Neural progenitor cell (in vitro differentiated cells): ENCODE data around the gene TBC1D2B. TPM values are rescaled to one million over a fixed set of nuclear protein-coding genes. Genes with fewer than 3 reads are reported as not detected.

Experiments used
- DNase-seq: peaks from one replicate; pipeline ENCODE4 v3.0.0-alpha.2; 2016; ENCODE audit warnings: low spot score
- H2AFZ ChIP-seq: fragments of 200-600 bp; sonication (generic); replicated peaks from 2 replicates; pipeline ENCODE4 v1.6.1; 2016; ENCODE audit warnings: antibody characterized with exemption
- H3F3A ChIP-seq: fragments of 200-600 bp; sonication (generic); 2 replicates; pipeline ENCODE4 v1.6.1; 2016; ENCODE audit warnings: antibody characterized with exemption, low read depth
- H3K27ac ChIP-seq: fragments of 200-600 bp; sonication (generic); 2 replicates; pipeline ENCODE4 v1.5.1; 2016; ENCODE audit warnings: mild to moderate bottlenecking
- H3K27me3 ChIP-seq: fragments of 200-600 bp; sonication (generic); 2 replicates; pipeline ENCODE4 v1.6.1; 2016; ENCODE audit warnings: mild to moderate bottlenecking, moderate library complexity
- H3K36me3 ChIP-seq: fragments of 200-600 bp; sonication (generic); 2 replicates; pipeline ENCODE4 v1.5.1; 2016
- H3K4me1 ChIP-seq: fragments of 200-600 bp; sonication (generic); 2 replicates; pipeline ENCODE4 v1.6.1; 2016; ENCODE audit warnings: mixed run types
- H3K4me2 ChIP-seq: fragments of 200-600 bp; sonication (generic); 2 replicates; pipeline ENCODE4 v1.6.1; 2016
- H3K4me3 ChIP-seq: fragments of 200-600 bp; sonication (generic); 2 replicates; pipeline ENCODE4 v1.5.1; 2016
- H3K79me2 ChIP-seq: fragments of 200-600 bp; sonication (generic); 2 replicates; pipeline ENCODE4 v1.6.1; 2016; ENCODE audit warnings: low read depth
- H3K9ac ChIP-seq: fragments of 200-600 bp; sonication (generic); 2 replicates; pipeline ENCODE4 v1.6.1; 2016
- H3K9me3 ChIP-seq: fragments of 200-600 bp; sonication (generic); 2 replicates; pipeline ENCODE4 v1.5.1; 2016; ENCODE audit warnings: low read depth
- H4K20me1 ChIP-seq: fragments of 200-600 bp; sonication (generic); 2 replicates; pipeline ENCODE4 v1.6.1; 2016; ENCODE audit warnings: low read depth
- H3K27ac Mint-ChIP-seq: 3 replicates; pipeline ENCODE4 v1.8.0; 2021; ENCODE audit warnings: mixed read lengths
- H3K27me3 Mint-ChIP-seq: 2 replicates; pipeline ENCODE4 v1.8.0; 2022; ENCODE audit warnings: low read depth, mild to moderate bottlenecking, inconsistent platforms, moderate library complexity, mixed read lengths; ENCODE audit not compliant: insufficient read depth
- H3K36me3 Mint-ChIP-seq: 3 replicates; pipeline ENCODE4 v1.8.0; 2021; ENCODE audit warnings: mixed read lengths
- H3K4me1 Mint-ChIP-seq: 3 replicates; pipeline ENCODE4 v1.8.0; 2021; ENCODE audit warnings: mixed read lengths
- H3K4me3 Mint-ChIP-seq: 3 replicates; pipeline ENCODE4 v1.8.0; 2021; ENCODE audit warnings: mild to moderate bottlenecking, moderate library complexity, mixed read lengths
- H3K9me3 Mint-ChIP-seq: 3 replicates; pipeline ENCODE4 v1.8.0; 2020; ENCODE audit warnings: mixed read lengths
- CTCF ChIP-seq: fragments of 200-600 bp; sonication (generic); IDR thresholded peaks from 2 replicates; pipeline ENCODE4 v1.5.1; 2017; ENCODE audit warnings: antibody characterized with exemption, mild to moderate bottlenecking
- EZH2 ChIP-seq: fragments of 200-600 bp; sonication (generic); IDR thresholded peaks from 2 replicates; pipeline ENCODE4 v1.6.1; 2017; ENCODE audit warnings: antibody characterized with exemption, mild to moderate bottlenecking, moderate library complexity
- EZH2phosphoT487 ChIP-seq: fragments of 200-600 bp; sonication (generic); IDR thresholded peaks from 2 replicates; pipeline ENCODE4 v1.6.1; 2017; ENCODE audit warnings: antibody characterized with exemption
- total RNA-seq: library from RNA; depleted of rRNA; stranded (reverse); fragments of >200 nt; gene quantifications from 2 replicates; pipeline ENCODE4 v1.2.3, GENCODE V29; 2015; ENCODE audit warnings: low replicate concordance

TBC1D2B gene
- total RNA-seq, 1 donor from 2014 or later: 11.7 TPM

GRCh38 chr15:78044407-78045155 is 32.9 kb downstream of the TBC1D2B start:
- TF ChIP-seq EZH2phosphoT487 (no peak), CTCF (no peak), EZH2 (no peak)
- H3K27ac Mint-ChIP-seq: no peak overlapping the region
- no peaks in the 10 kb centered on the region for H3K9me3 Mint-ChIP-seq

GRCh38 chr15:78041946-78042345 is 35.6 kb downstream of the TBC1D2B start:
- no peaks in the 10 kb centered on the region for H3F3A ChIP-seq
- no peak overlapping the region for H3K27ac Mint-ChIP-seq
- H4K20me1 ChIP-seq: no peaks in the 10 kb centered on the region
- H3K36me3 Mint-ChIP-seq: peaks cover 4% of the 10 kb centered on the region
- no peaks in the 10 kb centered on the region for H3K36me3 ChIP-seq
- no peaks in the 10 kb centered on the region for H3K79me2 ChIP-seq
- DNase-seq: no peak
- no peak overlapping the region for H3K4me3 ChIP-seq
- H3K27ac ChIP-seq: no peak overlapping the region
- no peak for TF ChIP-seq CTCF
- no peak for TF ChIP-seq EZH2phosphoT487
- H3K27me3 Mint-ChIP-seq: peaks cover 3% of the 10 kb centered on the region
- no peak overlapping the region for H3K9ac ChIP-seq
- no peak overlapping the region for H3K4me2 ChIP-seq
- no peak overlapping the region for H3K4me3 Mint-ChIP-seq
- H3K27me3 ChIP-seq: no peaks in the 10 kb centered on the region
- H3K4me1 ChIP-seq: no peaks in the 10 kb centered on the region
- H3K4me1 Mint-ChIP-seq: no peaks in the 10 kb centered on the region
- no peak overlapping the region for H2AFZ ChIP-seq
- H3K9me3 ChIP-seq: no peaks in the 10 kb centered on the region
- H3K9me3 Mint-ChIP-seq: no peaks in the 10 kb centered on the region

More at GRCh38 chr15:78044407-78045155, 32.9 kb downstream of the TBC1D2B start:
- Mint-ChIP-seq H3K36me3 (peaks cover 4% of the 10 kb centered on the region), H3K27me3 (no peaks in the 10 kb centered on the region), H3K4me1 (peaks cover 1% of the 10 kb centered on the region), H3K4me3 (no peak overlapping the region)
- Histone ChIP-seq H3K4me2 (no peak overlapping the region), H3K79me2 (no peaks in the 10 kb centered on the region), H3K9ac (no peak overlapping the region), H2AFZ (no peak overlapping the region), H3K27me3 (no peaks in the 10 kb centered on the region), H4K20me1 (no peaks in the 10 kb centered on the region), H3K9me3 (no peaks in the 10 kb centered on the region), H3K4me1 (no peaks in the 10 kb centered on the region), H3F3A (no peaks in the 10 kb centered on the region), H3K4me3 (no peak overlapping the region), H3K27ac (no peak overlapping the region), H3K36me3 (no peaks in the 10 kb centered on the region)
- DNase-seq: no peak

GRCh38 chr15:78040653-78041244 is 36.8 kb downstream of the TBC1D2B start:
- Mint-ChIP-seq H3K4me3 (no peak overlapping the region), H3K4me1 (peaks cover 6% of the 10 kb centered on the region), H3K27ac (no peak overlapping the region), H3K27me3 (peaks cover 3% of the 10 kb centered on the region), H3K9me3 (no peaks in the 10 kb centered on the region), H3K36me3 (peaks cover 4% of the 10 kb centered on the region)
- Histone ChIP-seq H4K20me1 (no peaks in the 10 kb centered on the region), H3K36me3 (no peaks in the 10 kb centered on the region), H3K9me3 (no peaks in the 10 kb centered on the region), H3F3A (no peaks in the 10 kb centered on the region), H3K4me2 (no peak overlapping the region), H3K27ac (no peak overlapping the region), H3K27me3 (no peaks in the 10 kb centered on the region), H2AFZ (no peak overlapping the region), H3K4me1 (no peaks in the 10 kb centered on the region), H3K4me3 (no peak overlapping the region), H3K79me2 (no peaks in the 10 kb centered on the region), H3K9ac (no peak overlapping the region)
- no peak for DNase-seq
- TF ChIP-seq EZH2 (no peak), EZH2phosphoT487 (no peak), CTCF (no peak)
